Activated CD8-positive, alpha-beta memory T cell treated with anti-CD3 and anti-CD28 coated beads, Interleukin-2, amount 50 U/mL, for 24 hours (primary cell): Measurements from ENCODE around the gene SBF2.
"Not testable (repeated sequence)": the region's sequence is repeated elsewhere in the genome, so short reads cannot be mapped to it uniquely, and the experiment has no call there.

Experiments
- DNase-seq: peaks from one replicate; pipeline ENCODE4 v3.0.0-alpha.2; 2020; ENCODE audit errors: extremely low read depth

SBF2 gene

GRCh38 chr11:10019906-10020682 lies 273.9 kb downstream of the SBF2 start:
- no peak for DNase-seq

- no peak for DNase-seq
Measured at GRCh38 chr11:10017911-10018310, 276.1 kb downstream of the SBF2 start.

GRCh38 chr11:10017050-10017449 lies 277.0 kb downstream of the SBF2 start:
- no peak for DNase-seq

- no peak for DNase-seq
Measured at GRCh38 chr11:10012068-10012467, 282.0 kb downstream of the SBF2 start.

- no peak for DNase-seq
Measured at GRCh38 chr11:10005955-10006525, 288.0 kb downstream of the SBF2 start.

- DNase-seq: no peak
Measured at GRCh38 chr11:10004526-10005113, 289.4 kb downstream of the SBF2 start.

GRCh38 chr11:10002221-10002620 lies 291.8 kb downstream of the SBF2 start:
- no peak for DNase-seq

GRCh38 chr11:9992306-9992705 lies 301.7 kb downstream of the SBF2 start:
- no peak for DNase-seq

GRCh38 chr11:9990221-9990973 lies 303.6 kb downstream of the SBF2 start:
- DNase-seq: no peak

GRCh38 chr11:9987303-9987702 lies 306.7 kb downstream of the SBF2 start:
- not testable (repeated sequence) for DNase-seq

GRCh38 chr11:9982796-9983579 lies 311.0 kb downstream of the SBF2 start:
- DNase-seq: no peak

GRCh38 chr11:9982127-9982795 lies 311.8 kb downstream of the SBF2 start:
- no peak for DNase-seq

GRCh38 chr11:9980931-9981330 lies 313.1 kb downstream of the SBF2 start:
- no peak for DNase-seq

- no peak for DNase-seq
Measured at GRCh38 chr11:9977554-9977953, 316.5 kb downstream of the SBF2 start.

GRCh38 chr11:9974375-9974774 lies 319.6 kb downstream of the SBF2 start:
- DNase-seq: no peak

- DNase-seq: no peak
Measured at GRCh38 chr11:9973921-9974320, 320.1 kb downstream of the SBF2 start.

GRCh38 chr11:9972989-9973388 lies 321.0 kb downstream of the SBF2 start:
- no peak for DNase-seq

GRCh38 chr11:9971894-9972293 lies 322.1 kb downstream of the SBF2 start:
- DNase-seq: no peak

GRCh38 chr11:9969068-9969467 lies 325.0 kb downstream of the SBF2 start:
- no peak for DNase-seq

GRCh38 chr11:9962722-9963121 lies 331.3 kb downstream of the SBF2 start:
- no peak for DNase-seq

- no peak for DNase-seq
Measured at GRCh38 chr11:9957072-9957471, 336.9 kb downstream of the SBF2 start.
